GM12878 (cell line): Measurements from ENCODE around the gene ACYP2.

Source experiments
- EZH2 ChIP-seq: IDR thresholded peaks from 2 replicates; pipeline ENCODE4 v1.6.1; 2012; ENCODE audit warnings: low read depth, mild to moderate bottlenecking, control low read depth, inconsistent platforms, low read length, borderline replicate concordance; ENCODE audit not compliant: control insufficient read depth
- TAF1 ChIP-seq: IDR thresholded peaks from 2 replicates; pipeline ENCODE4 v1.6.1; 2011; ENCODE audit warnings: mild to moderate bottlenecking, low read depth, low read length, borderline replicate concordance
- TF ChIP-seq, protein P1 (sequence below): fragments of 450-650 bp; IDR thresholded peaks from 2 replicates; pipeline ENCODE4 v1.6.1; 2018; ENCODE audit warnings: borderline replicate concordance, mild to moderate bottlenecking; ENCODE audit not compliant: partially characterized antibody
- TF ChIP-seq, protein P2 (sequence below): IDR thresholded peaks from 2 replicates; pipeline ENCODE4 v1.6.1; 2011; ENCODE audit warnings: low read depth, mild to moderate bottlenecking, low read length, moderate library complexity, borderline replicate concordance; ENCODE audit errors: extremely low read depth
- TF ChIP-seq, protein P3 (sequence below), 3 experiments: IDR thresholded peaks in 2 of 3; conservative IDR thresholded peaks in 1 of 3; 2 replicates each; pipeline ENCODE4 v1.5.1; 2011; ENCODE audit warnings: low read depth in 3 of 3, low read length in 3 of 3, mild to moderate bottlenecking in 3 of 3, control low read depth in 2 of 3, moderate library complexity in 2 of 3, inconsistent platforms in 1 of 3, mixed read lengths in 1 of 3; ENCODE audit not compliant: control insufficient read depth in 2 of 3, insufficient read depth in 1 of 3; ENCODE audit errors: extremely low read depth in 1 of 3

DNA sequence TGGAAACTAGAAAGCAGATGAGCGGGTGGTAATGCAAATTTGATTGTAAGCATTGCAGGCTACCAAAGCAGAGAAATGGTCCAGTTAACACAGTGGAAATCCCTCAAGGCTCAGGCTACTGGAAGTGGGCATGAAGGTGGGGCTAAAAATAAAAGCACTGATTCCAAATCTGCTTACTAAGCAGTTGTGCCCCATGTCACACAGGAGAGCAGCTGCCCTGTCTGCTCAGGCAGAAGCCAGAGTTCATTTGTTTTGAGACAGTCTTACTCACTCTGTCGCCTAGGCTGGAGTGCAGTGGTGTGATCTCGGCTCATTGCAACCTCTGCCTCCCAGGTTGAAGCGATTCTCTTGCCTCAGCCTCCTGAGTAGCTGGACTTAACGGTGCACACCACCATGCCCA is 183.1 kb downstream of the ACYP2 start:
- TF ChIP-seq, protein P1, sequence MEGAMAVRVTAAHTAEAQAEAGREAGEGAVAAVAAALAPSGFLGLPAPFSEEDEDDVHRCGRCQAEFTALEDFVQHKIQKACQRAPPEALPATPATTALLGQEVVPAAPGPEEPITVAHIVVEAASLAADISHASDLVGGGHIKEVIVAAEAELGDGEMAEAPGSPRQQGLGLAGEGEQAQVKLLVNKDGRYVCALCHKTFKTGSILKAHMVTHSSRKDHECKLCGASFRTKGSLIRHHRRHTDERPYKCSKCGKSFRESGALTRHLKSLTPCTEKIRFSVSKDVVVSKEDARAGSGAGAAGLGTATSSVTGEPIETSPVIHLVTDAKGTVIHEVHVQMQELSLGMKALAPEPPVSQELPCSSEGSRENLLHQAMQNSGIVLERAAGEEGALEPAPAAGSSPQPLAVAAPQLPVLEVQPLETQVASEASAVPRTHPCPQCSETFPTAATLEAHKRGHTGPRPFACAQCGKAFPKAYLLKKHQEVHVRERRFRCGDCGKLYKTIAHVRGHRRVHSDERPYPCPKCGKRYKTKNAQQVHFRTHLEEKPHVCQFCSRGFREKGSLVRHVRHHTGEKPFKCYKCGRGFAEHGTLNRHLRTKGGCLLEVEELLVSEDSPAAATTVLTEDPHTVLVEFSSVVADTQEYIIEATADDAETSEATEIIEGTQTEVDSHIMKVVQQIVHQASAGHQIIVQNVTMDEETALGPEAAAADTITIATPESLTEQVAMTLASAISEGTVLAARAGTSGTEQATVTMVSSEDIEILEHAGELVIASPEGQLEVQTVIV = no peak
- TF ChIP-seq, protein P2, sequence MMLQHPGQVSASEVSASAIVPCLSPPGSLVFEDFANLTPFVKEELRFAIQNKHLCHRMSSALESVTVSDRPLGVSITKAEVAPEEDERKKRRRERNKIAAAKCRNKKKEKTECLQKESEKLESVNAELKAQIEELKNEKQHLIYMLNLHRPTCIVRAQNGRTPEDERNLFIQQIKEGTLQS = no peak
- TF ChIP-seq EZH2 (no peak), TAF1 (no peak)
- TF ChIP-seq, protein P3, sequence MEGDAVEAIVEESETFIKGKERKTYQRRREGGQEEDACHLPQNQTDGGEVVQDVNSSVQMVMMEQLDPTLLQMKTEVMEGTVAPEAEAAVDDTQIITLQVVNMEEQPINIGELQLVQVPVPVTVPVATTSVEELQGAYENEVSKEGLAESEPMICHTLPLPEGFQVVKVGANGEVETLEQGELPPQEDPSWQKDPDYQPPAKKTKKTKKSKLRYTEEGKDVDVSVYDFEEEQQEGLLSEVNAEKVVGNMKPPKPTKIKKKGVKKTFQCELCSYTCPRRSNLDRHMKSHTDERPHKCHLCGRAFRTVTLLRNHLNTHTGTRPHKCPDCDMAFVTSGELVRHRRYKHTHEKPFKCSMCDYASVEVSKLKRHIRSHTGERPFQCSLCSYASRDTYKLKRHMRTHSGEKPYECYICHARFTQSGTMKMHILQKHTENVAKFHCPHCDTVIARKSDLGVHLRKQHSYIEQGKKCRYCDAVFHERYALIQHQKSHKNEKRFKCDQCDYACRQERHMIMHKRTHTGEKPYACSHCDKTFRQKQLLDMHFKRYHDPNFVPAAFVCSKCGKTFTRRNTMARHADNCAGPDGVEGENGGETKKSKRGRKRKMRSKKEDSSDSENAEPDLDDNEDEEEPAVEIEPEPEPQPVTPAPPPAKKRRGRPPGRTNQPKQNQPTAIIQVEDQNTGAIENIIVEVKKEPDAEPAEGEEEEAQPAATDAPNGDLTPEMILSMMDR (IDR thresholded peaks at IDR 0.05 in 2 of 3, conservative IDR thresholded peaks at IDR 0.05 in 1 of 3; ENCODE audit: control insufficient read depth in 2 of 3, extremely low read depth in 1 of 3, insufficient read depth in 1 of 3, low read depth in 3 of 3, low read length in 3 of 3) = no peak
